Mesothelial cell of epicardium (in vitro differentiated cells): Measurements from ENCODE around the gene C20orf173. TPM values are rescaled to one million over a fixed set of nuclear protein-coding genes. Genes with fewer than 3 reads are reported as not detected.

Experiments
- DNase-seq, 2 experiments: peaks; one replicate each; pipeline ENCODE4 v3.0.0; 2021; ENCODE audit warnings: low spot score in 2 of 2; ENCODE audit not compliant: unreplicated experiment in 2 of 2
- H3K27ac Mint-ChIP-seq: 2 replicates; pipeline ENCODE4 v1.8.0; 2021; ENCODE audit warnings: mixed read lengths
- H3K27me3 Mint-ChIP-seq: 2 replicates; pipeline ENCODE4 v1.8.0; 2021; ENCODE audit warnings: low read depth, mixed read lengths
- H3K36me3 Mint-ChIP-seq: 2 replicates; pipeline ENCODE4 v1.8.0; 2021; ENCODE audit warnings: mixed read lengths
- H3K4me1 Mint-ChIP-seq: 2 replicates; pipeline ENCODE4 v1.8.0; 2021; ENCODE audit warnings: mixed read lengths
- H3K4me3 Mint-ChIP-seq: 2 replicates; pipeline ENCODE4 v1.8.0; 2021; ENCODE audit warnings: mild to moderate bottlenecking, moderate library complexity, mixed read lengths
- H3K9me3 Mint-ChIP-seq: 2 replicates; pipeline ENCODE4 v1.8.0; 2021; ENCODE audit warnings: mixed read lengths
- total RNA-seq: library from RNA; stranded (reverse); gene quantifications from 3 replicates; pipeline ENCODE4 v1.2.1, GENCODE V29; 2021
- TF ChIP-seq, protein P1 (sequence below): fragments of 200-600 bp; sonication (generic); IDR thresholded peaks from one replicate; pipeline ENCODE4 v1.5.0; 2021; ENCODE audit warnings: antibody characterized with exemption; ENCODE audit not compliant: unreplicated experiment

The C20orf173 gene
- total RNA-seq, 1 donor from 2014 or later, result not detected

DNA sequence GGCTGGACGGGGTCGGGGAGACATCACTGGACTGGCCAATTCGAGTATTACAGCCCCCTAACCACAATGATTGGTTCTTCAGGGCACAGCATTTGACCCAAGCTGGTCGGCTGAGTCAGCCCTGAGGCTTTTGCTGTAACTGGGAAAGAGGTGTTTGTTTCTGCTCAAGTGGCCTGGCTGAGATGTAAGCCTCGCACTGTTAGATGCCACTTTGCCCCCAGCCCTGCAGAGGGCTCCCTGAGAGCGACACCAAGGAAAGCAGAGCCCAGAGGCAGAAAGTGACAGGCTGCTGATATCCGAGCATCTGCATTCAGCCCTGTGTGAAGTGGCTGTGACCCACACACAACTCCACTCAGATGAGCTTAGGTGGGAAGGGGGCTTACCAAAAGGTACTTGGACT, 31.8 kb upstream of the C20orf173 start:
- Mint-ChIP-seq H3K36me3 (peaks cover 15% of the 10 kb centered on the region), H3K4me3 (no peak overlapping the region), H3K27me3 (no peaks in the 10 kb centered on the region), H3K4me1 (no peaks in the 10 kb centered on the region), H3K27ac (no peak overlapping the region), H3K9me3 (no peaks in the 10 kb centered on the region)
- TF ChIP-seq, protein P1, sequence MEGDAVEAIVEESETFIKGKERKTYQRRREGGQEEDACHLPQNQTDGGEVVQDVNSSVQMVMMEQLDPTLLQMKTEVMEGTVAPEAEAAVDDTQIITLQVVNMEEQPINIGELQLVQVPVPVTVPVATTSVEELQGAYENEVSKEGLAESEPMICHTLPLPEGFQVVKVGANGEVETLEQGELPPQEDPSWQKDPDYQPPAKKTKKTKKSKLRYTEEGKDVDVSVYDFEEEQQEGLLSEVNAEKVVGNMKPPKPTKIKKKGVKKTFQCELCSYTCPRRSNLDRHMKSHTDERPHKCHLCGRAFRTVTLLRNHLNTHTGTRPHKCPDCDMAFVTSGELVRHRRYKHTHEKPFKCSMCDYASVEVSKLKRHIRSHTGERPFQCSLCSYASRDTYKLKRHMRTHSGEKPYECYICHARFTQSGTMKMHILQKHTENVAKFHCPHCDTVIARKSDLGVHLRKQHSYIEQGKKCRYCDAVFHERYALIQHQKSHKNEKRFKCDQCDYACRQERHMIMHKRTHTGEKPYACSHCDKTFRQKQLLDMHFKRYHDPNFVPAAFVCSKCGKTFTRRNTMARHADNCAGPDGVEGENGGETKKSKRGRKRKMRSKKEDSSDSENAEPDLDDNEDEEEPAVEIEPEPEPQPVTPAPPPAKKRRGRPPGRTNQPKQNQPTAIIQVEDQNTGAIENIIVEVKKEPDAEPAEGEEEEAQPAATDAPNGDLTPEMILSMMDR, result no peak
- no peak for DNase-seq

- no peaks in the 10 kb centered on the region for H3K27me3 Mint-ChIP-seq
- H3K4me3 Mint-ChIP-seq, result no peak overlapping the region
- no peaks in the 10 kb centered on the region for H3K9me3 Mint-ChIP-seq
- DNase-seq, result no peak
- no peaks in the 10 kb centered on the region for H3K4me1 Mint-ChIP-seq
- H3K36me3 Mint-ChIP-seq, result peaks cover 15% of the 10 kb centered on the region
- TF ChIP-seq, protein P1, result no peak
- no peak overlapping the region for H3K27ac Mint-ChIP-seq
Measured at GRCh38 chr20:35560541-35560940, 31.1 kb upstream of the C20orf173 start.

DNA sequence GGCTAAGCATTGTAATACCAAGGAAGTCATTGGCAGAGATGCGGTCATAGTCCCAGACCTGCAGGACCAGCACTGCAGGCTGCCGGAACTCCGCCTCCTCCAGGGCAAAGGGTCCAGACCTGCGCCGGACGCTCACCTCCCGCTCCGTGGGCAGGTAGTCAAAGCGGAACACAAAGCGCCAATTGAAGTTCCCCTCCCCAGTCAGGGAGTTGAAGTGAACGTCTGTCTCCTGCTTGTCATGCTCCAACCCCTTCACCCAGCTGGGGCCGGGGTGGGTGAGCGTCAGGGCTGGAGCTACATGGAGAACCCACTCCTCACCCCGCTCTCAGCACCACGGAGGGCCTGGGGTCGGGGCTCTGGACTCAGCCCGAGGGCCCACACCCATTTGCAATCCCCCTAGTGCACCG, 30.7 kb upstream of the C20orf173 start:
- TF ChIP-seq, protein P1, result no peak
- no peak for DNase-seq
- Mint-ChIP-seq H3K27me3 (no peaks in the 10 kb centered on the region), H3K4me3 (no peak overlapping the region), H3K36me3 (peaks cover 18% of the 10 kb centered on the region), H3K27ac (no peak overlapping the region), H3K4me1 (no peaks in the 10 kb centered on the region), H3K9me3 (no peaks in the 10 kb centered on the region)

DNA sequence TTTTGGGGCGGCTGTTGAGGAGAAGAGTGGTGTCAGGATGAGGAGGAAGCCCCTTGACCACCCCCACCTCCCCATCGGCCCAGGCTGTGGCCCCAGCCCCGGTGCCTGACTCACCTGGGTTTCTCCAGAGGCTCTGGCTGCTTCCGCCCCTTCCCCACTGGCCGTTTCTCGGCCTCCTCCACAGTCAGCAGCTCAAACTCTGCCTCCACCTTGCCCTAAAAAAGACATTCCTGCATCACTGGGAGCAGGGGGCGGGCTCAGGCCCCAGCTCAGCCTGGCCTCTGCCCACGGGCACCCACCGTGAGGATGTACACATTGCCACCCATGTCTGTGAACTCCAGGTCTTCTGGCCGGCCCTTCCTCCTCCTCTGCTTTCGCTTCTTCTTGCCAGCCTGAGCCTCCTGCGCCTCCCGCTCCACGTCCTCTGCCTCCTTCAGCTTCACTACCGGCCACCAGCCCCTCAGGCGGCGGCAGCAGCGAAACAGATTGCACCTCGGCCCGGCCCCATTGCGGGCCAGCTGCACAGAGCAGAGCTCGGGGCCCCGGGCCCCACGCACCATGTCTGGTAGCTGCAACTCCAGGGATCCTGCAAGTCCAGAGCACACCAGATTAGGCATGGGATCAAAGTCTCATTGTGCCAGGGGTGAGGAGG, 29.7 kb upstream of the C20orf173 start:
- no peak for DNase-seq
- Mint-ChIP-seq H3K36me3 (peaks cover 27% of the 10 kb centered on the region), H3K9me3 (no peaks in the 10 kb centered on the region), H3K4me3 (no peak overlapping the region), H3K27ac (no peak overlapping the region), H3K4me1 (no peaks in the 10 kb centered on the region), H3K27me3 (no peaks in the 10 kb centered on the region)
- TF ChIP-seq, protein P1, result no peak

- Mint-ChIP-seq H3K27me3 (no peaks in the 10 kb centered on the region), H3K9me3 (no peaks in the 10 kb centered on the region), H3K4me1 (no peaks in the 10 kb centered on the region), H3K36me3 (peaks cover 27% of the 10 kb centered on the region), H3K27ac (peak overlapping the region; percentile 35), H3K4me3 (no peak overlapping the region)
- TF ChIP-seq, protein P1, result no peak
- DNase-seq, result no peak
Measured at GRCh38 chr20:35558451-35558850, 29.0 kb upstream of the C20orf173 start.
